HepG2 (cell line): ENCODE data around the gene ZC3H4.

Experiments used
- ATF1 ChIP-seq: IDR thresholded peaks from 2 replicates; pipeline ENCODE4 v1.6.1; 2016; ENCODE audit warnings: mild to moderate bottlenecking, control low read depth
- NKX3-1 ChIP-seq: sonication (generic); formaldehyde crosslinking; IDR thresholded peaks from 2 replicates; pipeline ENCODE4 v1.5.0; 2020; ENCODE audit warnings: missing genetic modification reagents
- SMARCC2 ChIP-seq: fragments of 450-650 bp; IDR thresholded peaks from 2 replicates; pipeline ENCODE4 v1.6.1; 2017; ENCODE audit warnings: antibody characterized with exemption, mild to moderate bottlenecking
- ZNF644 ChIP-seq: IDR thresholded peaks from 2 replicates; pipeline ENCODE4 v1.6.1; 2016; ENCODE audit warnings: low read depth
- TF ChIP-seq, protein P1 (sequence below): sonication (generic); formaldehyde crosslinking; IDR thresholded peaks from 2 replicates; pipeline ENCODE4 v1.5.0; 2020; ENCODE audit warnings: mild to moderate bottlenecking, missing genetic modification reagents, moderate library complexity
- TF ChIP-seq, protein P2 (sequence below): IDR thresholded peaks from 2 replicates; pipeline ENCODE4 v1.6.1; 2012; ENCODE audit warnings: inconsistent platforms

DNA sequence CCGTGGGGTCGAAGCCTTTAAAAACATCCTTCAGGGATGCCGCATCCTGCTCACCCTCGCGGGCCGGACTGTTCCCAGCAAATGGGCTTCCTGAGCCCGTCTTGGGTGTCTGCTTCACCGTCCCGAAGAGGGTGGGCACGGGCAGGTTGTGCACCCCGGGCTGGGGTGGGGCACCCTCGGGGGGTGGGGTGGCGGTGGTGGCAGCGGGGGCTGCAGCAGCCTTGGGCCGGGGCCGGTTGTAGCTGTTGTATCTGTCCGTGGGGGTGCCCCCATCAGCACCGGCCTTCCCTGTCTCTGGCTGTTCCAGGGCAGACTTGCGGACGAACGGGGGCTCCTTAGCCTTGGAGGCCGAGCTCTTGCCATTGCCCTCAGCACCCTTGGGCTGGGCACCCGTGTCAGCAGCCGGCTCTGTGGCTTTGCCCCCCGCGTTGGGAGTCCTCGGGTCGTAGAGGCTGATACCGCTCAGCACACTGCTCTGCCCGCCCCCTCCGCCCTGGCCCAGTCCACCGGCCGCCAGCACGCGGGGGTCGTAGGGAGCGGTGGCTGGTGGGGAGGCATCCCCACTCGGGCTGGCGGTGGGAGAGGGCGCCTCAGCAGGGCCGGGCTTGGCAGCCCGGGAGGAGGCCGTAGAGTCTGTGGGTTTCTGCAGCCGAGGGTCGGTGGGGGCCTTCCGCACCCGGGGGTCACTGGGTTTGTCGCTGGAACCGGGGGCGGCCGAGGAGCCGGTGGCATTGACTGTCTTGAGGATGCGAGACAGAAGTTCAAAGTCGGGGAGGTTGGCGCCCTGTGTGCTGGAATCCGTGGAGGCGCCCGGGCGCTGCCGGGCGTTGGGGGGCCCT is 47.0 kb downstream of the ZC3H4 start:
- TF ChIP-seq, protein P1, sequence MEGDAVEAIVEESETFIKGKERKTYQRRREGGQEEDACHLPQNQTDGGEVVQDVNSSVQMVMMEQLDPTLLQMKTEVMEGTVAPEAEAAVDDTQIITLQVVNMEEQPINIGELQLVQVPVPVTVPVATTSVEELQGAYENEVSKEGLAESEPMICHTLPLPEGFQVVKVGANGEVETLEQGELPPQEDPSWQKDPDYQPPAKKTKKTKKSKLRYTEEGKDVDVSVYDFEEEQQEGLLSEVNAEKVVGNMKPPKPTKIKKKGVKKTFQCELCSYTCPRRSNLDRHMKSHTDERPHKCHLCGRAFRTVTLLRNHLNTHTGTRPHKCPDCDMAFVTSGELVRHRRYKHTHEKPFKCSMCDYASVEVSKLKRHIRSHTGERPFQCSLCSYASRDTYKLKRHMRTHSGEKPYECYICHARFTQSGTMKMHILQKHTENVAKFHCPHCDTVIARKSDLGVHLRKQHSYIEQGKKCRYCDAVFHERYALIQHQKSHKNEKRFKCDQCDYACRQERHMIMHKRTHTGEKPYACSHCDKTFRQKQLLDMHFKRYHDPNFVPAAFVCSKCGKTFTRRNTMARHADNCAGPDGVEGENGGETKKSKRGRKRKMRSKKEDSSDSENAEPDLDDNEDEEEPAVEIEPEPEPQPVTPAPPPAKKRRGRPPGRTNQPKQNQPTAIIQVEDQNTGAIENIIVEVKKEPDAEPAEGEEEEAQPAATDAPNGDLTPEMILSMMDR, result no peak
- TF ChIP-seq ZNF644 (CRISPR knock-in tag) (no peak), ATF1 (no peak), SMARCC2 (no peak), NKX3-1 (CRISPR knock-in tag) (no peak)
- TF ChIP-seq, protein P2, sequence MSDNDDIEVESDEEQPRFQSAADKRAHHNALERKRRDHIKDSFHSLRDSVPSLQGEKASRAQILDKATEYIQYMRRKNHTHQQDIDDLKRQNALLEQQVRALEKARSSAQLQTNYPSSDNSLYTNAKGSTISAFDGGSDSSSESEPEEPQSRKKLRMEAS, result no peak
